Measurements from ENCODE around the gene CREB5.

DNA sequence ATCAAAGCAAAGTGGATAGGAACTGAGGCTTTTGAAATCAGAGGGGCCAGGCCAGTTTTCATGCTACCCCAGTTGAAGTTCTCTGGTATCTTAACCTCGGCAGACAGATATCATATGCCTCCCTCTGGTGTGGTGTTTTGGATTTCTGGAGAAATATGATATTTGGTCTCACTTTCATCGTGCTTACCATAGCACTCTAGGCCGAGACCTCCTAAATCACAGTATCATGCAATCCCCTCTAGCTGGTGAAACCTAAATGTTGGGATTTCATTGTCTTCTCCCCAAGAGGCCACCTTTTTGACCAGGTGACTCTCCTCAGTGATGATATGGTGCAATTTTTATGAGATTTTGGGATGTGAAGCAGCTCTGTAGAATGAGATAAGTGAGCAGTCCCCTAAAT is 183.5 kb downstream of the CREB5 start:
- TF ChIP-seq POLR2A (IDR thresholded peaks at IDR 0.05), result no peak
- TF ChIP-seq, protein P1, sequence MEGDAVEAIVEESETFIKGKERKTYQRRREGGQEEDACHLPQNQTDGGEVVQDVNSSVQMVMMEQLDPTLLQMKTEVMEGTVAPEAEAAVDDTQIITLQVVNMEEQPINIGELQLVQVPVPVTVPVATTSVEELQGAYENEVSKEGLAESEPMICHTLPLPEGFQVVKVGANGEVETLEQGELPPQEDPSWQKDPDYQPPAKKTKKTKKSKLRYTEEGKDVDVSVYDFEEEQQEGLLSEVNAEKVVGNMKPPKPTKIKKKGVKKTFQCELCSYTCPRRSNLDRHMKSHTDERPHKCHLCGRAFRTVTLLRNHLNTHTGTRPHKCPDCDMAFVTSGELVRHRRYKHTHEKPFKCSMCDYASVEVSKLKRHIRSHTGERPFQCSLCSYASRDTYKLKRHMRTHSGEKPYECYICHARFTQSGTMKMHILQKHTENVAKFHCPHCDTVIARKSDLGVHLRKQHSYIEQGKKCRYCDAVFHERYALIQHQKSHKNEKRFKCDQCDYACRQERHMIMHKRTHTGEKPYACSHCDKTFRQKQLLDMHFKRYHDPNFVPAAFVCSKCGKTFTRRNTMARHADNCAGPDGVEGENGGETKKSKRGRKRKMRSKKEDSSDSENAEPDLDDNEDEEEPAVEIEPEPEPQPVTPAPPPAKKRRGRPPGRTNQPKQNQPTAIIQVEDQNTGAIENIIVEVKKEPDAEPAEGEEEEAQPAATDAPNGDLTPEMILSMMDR (IDR thresholded peaks at IDR 0.05 in 8 of 11, conservative IDR thresholded peaks at IDR 0.05 in 3 of 11), result no peak

Measured in spleen (tissue), 7 donors.